HL-60/S4 treated with retinoic acid at 250 ng/mL for 4 days and 3 days (cell line): ENCODE results near the gene SALL2.

ENCODE experiments used
- in situ Hi-C: fragments of 300-500 bp; cut with MboI; formaldehyde crosslinking; loops from 2 replicates; pipeline ENCODE4 v1.7.0; 2022; ENCODE audit warnings: low sequenced_read_pairs

The SALL2 gene

DNA sequence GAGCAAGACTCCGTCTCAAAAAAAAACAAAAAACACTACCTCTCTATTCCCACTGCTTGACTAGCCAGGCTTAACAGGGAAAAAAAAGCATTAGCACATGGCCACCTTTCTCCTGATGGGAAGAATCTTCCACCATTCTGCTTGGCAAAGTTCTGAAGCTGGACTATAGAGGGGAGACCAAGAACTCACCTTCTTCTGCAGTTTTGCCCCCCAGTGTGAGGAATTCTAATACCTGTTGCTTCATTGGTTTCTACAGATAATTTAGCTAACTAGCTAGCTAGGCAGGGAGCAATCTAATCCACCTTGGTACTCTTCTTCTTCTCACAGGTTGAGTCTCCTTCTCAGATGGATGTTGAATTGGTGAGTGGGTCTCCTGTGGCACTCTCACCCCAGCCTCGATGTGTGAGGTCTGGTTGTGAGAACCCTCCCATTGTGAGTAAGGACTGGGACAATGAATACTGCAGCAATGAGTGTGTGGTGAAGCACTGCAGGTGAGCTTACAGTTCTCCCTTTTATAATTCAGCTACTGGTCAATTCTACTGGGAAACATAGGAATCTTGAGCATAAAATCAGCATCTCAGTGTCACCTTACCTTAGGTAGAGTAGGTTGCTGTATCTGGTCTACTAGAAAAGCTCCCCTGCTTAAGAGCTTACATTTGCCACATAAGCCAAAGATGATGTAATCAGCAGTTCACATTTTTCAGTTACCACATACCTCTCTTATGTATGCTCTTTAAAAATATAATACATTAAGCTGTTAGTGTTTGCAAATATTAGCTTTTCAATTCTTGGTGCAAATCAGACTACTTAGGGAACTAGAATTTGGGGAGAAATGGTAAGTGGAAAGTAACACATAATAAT is 31.0 kb downstream of the SALL2 start:
- in situ Hi-C loops = no loop called here

- in situ Hi-C loops = no loop called here
Observed at GRCh38 chr14:21486640-21487087, 39.5 kb downstream of the SALL2 start.

- in situ Hi-C loops = no loop called here
Observed at GRCh38 chr14:21476925-21477681, 49.0 kb downstream of the SALL2 start, which contains the start of the genes RAB2B and TOX4. RAB2B (minus strand) TSS chr14:21476959; CDS start chr14:21476872, 87 bp downstream. TOX4 (plus strand) TSS chr14:21477195; CDS start chr14:21477279, 84 bp downstream.

GRCh38 chr14:21476523-21476924 is 49.6 kb downstream of the SALL2 start:
- in situ Hi-C loops = no loop called here

- in situ Hi-C loops = no loop called here
Observed at GRCh38 chr14:21475767-21476522, 50.2 kb downstream of the SALL2 start.
